HK-2 (cell line): Measurements from ENCODE around the gene RNF181.
"Not testable (repeated sequence)": the region's sequence is repeated elsewhere in the genome, so short reads cannot be mapped to it uniquely, and the experiment has no call there.

Experiments used
- DNase-seq: peaks from one replicate; pipeline ENCODE4 v3.0.0-alpha.2; 2018; ENCODE audit not compliant: unreplicated experiment

RNF181 gene

GRCh38 chr2:85614757-85615156, 19.2 kb downstream of the RNF181 start:
- DNase-seq, result not testable (repeated sequence)

GRCh38 chr2:85615413-85615728, 19.8 kb downstream of the RNF181 start:
- no peak for DNase-seq

- DNase-seq, result not testable (repeated sequence)
Observed at GRCh38 chr2:85617723-85618122, 22.2 kb downstream of the RNF181 start.

DNA sequence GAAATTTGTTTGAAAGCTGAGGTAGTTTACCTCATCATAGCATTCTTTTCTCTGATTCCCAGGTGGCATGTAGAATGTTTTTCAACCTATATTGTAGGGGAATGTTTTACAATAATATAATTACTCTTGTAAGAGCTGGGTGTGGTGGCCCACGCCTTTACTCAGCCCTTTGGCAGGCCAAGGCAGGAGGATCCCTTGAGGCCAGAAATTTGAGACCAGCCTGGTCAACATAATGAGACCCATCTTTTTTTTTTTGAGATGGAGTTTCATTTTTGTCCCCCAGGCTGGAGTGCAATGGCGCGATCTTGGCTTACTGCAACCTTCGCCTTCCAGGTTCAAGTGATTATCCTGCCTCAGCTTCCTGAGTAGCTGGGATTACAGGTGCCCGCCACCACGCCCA, 24.1 kb downstream of the RNF181 start:
- no peak for DNase-seq

GRCh38 chr2:85621338-85621737, 25.8 kb downstream of the RNF181 start:
- no peak for DNase-seq

DNA sequence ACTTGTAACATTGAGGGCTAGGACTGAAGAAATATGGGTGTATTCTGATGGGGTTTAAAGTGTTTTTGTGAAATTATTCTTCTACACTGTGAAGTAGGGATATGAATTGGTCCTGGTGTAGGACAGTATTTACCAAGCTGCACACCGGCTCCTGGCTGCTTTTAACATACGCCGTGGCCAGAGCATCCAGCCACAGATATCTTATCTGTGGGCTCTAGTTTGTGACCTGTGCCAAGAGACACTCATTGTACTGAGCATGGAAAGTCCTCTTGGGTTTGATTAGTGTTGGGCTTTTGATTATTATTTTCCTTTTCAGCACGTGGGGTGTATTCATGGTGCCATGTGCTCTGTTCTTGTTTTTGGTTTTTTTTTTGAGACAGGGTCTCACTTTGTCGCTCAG, 28.4 kb downstream of the RNF181 start:
- DNase-seq, result no peak

- DNase-seq, result no peak
Observed at GRCh38 chr2:85628658-85629057, 33.1 kb downstream of the RNF181 start.

- no peak for DNase-seq
Observed at GRCh38 chr2:85631316-85631715, 35.8 kb downstream of the RNF181 start.

DNA sequence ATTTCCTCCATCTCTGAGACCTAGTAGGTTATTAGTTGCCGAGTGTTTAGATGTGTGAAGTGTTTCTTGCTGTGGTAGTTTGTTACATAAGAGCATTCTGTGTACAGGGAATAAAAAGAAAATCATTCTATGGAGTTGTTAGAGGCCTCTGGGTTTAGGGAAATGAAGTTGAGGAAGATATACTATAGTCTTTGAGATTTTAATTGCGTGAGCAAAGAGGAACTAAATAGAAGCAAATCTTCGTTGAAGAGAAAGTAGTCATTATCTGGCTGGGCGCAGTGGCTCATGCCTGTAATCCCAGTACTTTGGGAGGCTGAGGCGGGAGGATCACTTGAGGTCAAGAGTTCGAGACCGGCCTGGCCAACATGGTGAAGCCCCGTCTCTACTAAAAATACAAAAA, 39.5 kb downstream of the RNF181 start:
- no peak for DNase-seq

DNA sequence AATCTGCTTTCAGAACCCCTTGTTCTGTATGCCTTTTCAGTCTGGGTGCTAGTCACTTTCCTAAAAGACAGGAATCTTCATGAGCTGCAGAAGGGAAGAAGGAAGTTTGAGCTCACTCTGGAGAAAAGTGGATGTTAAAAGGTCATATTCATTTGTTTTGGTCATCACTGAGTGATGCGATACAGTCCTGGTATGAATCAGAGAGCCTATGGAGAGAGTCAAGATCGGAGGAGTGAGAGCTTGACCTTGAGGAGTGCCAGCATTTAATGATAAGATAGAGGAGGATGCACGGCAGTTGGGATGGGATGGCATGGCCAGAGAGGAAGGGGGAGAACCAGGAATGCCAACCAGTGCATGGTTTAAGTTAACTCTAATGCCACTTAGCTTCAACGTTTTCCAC, 40.1 kb downstream of the RNF181 start:
- DNase-seq, result no peak

- no peak for DNase-seq
Observed at GRCh38 chr2:85642725-85643124, 47.2 kb downstream of the RNF181 start.

DNA sequence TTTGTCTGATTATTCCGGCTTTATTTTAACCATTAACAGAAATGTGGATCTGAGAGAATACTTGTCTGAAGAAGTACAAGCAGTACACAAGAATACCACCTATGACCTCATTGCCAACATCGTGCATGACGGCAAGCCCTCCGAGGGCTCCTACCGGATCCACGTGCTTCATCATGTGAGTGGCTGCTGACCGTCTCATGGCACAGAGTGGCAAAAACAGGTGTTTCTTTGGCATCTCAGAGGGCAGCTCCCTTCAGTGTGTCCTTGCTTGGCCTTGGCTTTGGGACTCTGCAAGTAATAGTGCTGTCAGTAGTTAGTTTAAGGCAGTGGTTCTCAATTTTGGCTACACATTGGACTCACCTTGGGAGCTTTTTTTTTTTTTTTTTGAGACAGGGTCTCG, 49.4 kb downstream of the RNF181 start:
- no peak for DNase-seq

GRCh38 chr2:85646166-85646565, 50.6 kb downstream of the RNF181 start:
- no peak for DNase-seq
